Breast epithelium (tissue), 4 donors: ENCODE results near the gene MT1E. TPM values are rescaled to one million over a fixed set of nuclear protein-coding genes. Genes with fewer than 3 reads are reported as not detected.

Source experiments
- DNase-seq, 2 donors: peaks; one replicate each; pipeline ENCODE4 v3.0.0-alpha.2; 2019; ENCODE audit warnings: low spot score in 2 of 2
- H3K27ac ChIP-seq, 2 donors: fragments of 200-600 bp; sonication (generic) in 1 of 2; one replicate each; pipeline ENCODE4 v1.5.1; 2016 to 2019; ENCODE audit warnings: mild to moderate bottlenecking in 1 of 2
- H3K27me3 ChIP-seq, 2 donors: fragments of 200-600 bp; sonication (generic) in 1 of 2; one replicate each; pipeline versions ENCODE4 v1.5.1 to v1.6.0; 2017 to 2019; ENCODE audit warnings: control low read depth in 1 of 2, mild to moderate bottlenecking in 1 of 2
- H3K36me3 ChIP-seq: fragments of 200-600 bp; one replicate; pipeline ENCODE4 v1.5.1; 2019
- H3K4me1 ChIP-seq, 2 donors: fragments of 200-600 bp; sonication (generic); one replicate each; pipeline ENCODE4 v1.5.1; 2016 to 2019; ENCODE audit warnings: control low read depth in 1 of 2
- H3K4me3 ChIP-seq, 3 donors: fragments of 200-600 bp; sonication (generic); 1 replicate in 2 of 3; 2 replicates in 1 of 3; pipeline ENCODE4 v1.5.1; 2016 to 2019; ENCODE audit warnings: mild to moderate bottlenecking in 3 of 3, moderate library complexity in 2 of 3
- H3K9me3 ChIP-seq, 2 donors: fragments of 200-600 bp; sonication (generic) in 1 of 2; one replicate each; pipeline ENCODE4 v1.5.1; 2016 to 2019; ENCODE audit warnings: control low read depth in 1 of 2
- CTCF ChIP-seq, 3 donors: fragments of 450-650 bp; IDR thresholded peaks; one replicate each; pipeline ENCODE4 v1.5.1; 2016 to 2017; ENCODE audit warnings: antibody characterized with exemption in 3 of 3, mild to moderate bottlenecking in 3 of 3, moderate library complexity in 3 of 3
- POLR2A ChIP-seq: fragments of 450-650 bp; IDR thresholded peaks from one replicate; pipeline ENCODE4 v1.6.1; 2016; ENCODE audit warnings: antibody characterized with exemption, mild to moderate bottlenecking, moderate library complexity
- POLR2AphosphoS5 ChIP-seq, 3 donors: sonication (generic); formaldehyde crosslinking; IDR thresholded peaks; one replicate each; pipeline ENCODE4 v1.6.1; 2017; ENCODE audit warnings: antibody characterized with exemption in 3 of 3
- intact Hi-C: fragments of 100-400 bp; cut with DNase I; formaldehyde crosslinking; loops from one replicate; pipeline ENCODE4 v1.15.1; 2023; ENCODE audit warnings: low total_unique reads
- total RNA-seq, 3 donors: library from RNA; depleted of rRNA; stranded (reverse); fragments of >200 nt; gene quantifications; one replicate each; pipeline ENCODE4 v1.1.0, GENCODE V29; 2016

The MT1E gene
- total RNA-seq, 3 donors from 2014 or later = 284 to 698 (median 513) TPM

DNA sequence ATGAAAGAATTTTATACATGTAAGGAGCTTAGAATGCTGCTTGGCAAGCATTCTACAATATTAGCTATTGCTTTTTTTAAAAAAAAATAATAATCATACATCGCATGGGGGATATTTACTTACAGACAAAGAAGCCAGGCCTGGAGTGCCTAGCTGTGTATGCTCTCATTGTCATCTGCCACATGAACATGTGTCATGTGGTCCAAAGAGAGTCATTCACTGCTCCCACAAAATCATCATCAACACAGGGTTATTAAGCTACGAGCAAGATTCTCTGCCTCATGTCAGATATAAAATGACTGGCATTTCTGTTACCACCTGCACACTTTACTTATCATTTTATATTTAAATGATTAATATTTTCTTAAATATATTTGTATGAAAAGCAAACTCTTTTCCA, 1.9 kb upstream of the MT1E start:
- no peak overlapping the region for H3K27ac ChIP-seq
- no peak overlapping the region for H3K4me3 ChIP-seq
- H3K27me3 ChIP-seq = no peaks in the 10 kb centered on the region
- intact Hi-C loops = no loop called here
- TF ChIP-seq POLR2AphosphoS5 (IDR thresholded peaks at IDR 0.05) (no peak), CTCF (IDR thresholded peaks at IDR 0.05) (no peak), POLR2A (no peak)
- no peaks in the 10 kb centered on the region for H3K9me3 ChIP-seq
- no peaks in the 10 kb centered on the region for H3K4me1 ChIP-seq
- no peaks in the 10 kb centered on the region for H3K36me3 ChIP-seq
- no peak for DNase-seq

- no peaks in the 10 kb centered on the region for H3K4me1 ChIP-seq
- H3K27me3 ChIP-seq = no peaks in the 10 kb centered on the region
- peak in 1 of 2 donors; percentile 44 for DNase-seq
- H3K27ac ChIP-seq = peak overlapping the region; percentile 87 to 97
- intact Hi-C loops = no loop called here
- H3K36me3 ChIP-seq = no peaks in the 10 kb centered on the region
- no peak for TF ChIP-seq CTCF (IDR thresholded peaks at IDR 0.05)
- peak in 1 of 3 donors; percentile 14 for TF ChIP-seq POLR2AphosphoS5 (IDR thresholded peaks at IDR 0.05)
- H3K4me3 ChIP-seq = peak overlapping the region; percentile 50 to 73 (median 72)
- no peaks in the 10 kb centered on the region for H3K9me3 ChIP-seq
These were observed 518 bp downstream of the MT1E start for GRCh38 chr16:56625943-56626654.

DNA sequence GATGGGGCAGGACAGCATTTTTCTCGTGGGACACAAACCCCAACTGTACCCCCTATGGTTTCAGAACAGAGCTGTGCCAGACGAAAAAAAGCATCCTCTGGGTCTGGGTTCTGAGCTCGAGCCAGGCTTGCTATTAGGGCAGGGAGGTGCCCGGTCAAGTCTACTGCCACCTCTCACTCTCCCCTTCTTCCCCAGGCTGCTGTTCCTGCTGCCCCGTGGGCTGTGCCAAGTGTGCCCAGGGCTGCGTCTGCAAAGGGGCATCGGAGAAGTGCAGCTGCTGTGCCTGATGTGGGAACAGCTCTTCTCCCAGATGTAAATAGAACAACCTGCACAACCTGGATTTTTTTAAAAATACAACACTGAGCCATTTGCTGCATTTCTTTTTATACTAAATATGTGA, 1.1 kb downstream of the MT1E start:
- Histone ChIP-seq H3K27ac (peak overlapping the region; percentile 87 to 97), H3K4me3 (peak overlapping the region; percentile 50 to 73 (median 72)), H3K9me3 (no peaks in the 10 kb centered on the region), H3K4me1 (no peaks in the 10 kb centered on the region), H3K36me3 (no peaks in the 10 kb centered on the region), H3K27me3 (no peaks in the 10 kb centered on the region)
- intact Hi-C loops = no loop called here
- TF ChIP-seq POLR2A (no peak), POLR2AphosphoS5 (IDR thresholded peaks at IDR 0.05) (no peak), CTCF (IDR thresholded peaks at IDR 0.05) (no peak)
- DNase-seq = no peak

DNA sequence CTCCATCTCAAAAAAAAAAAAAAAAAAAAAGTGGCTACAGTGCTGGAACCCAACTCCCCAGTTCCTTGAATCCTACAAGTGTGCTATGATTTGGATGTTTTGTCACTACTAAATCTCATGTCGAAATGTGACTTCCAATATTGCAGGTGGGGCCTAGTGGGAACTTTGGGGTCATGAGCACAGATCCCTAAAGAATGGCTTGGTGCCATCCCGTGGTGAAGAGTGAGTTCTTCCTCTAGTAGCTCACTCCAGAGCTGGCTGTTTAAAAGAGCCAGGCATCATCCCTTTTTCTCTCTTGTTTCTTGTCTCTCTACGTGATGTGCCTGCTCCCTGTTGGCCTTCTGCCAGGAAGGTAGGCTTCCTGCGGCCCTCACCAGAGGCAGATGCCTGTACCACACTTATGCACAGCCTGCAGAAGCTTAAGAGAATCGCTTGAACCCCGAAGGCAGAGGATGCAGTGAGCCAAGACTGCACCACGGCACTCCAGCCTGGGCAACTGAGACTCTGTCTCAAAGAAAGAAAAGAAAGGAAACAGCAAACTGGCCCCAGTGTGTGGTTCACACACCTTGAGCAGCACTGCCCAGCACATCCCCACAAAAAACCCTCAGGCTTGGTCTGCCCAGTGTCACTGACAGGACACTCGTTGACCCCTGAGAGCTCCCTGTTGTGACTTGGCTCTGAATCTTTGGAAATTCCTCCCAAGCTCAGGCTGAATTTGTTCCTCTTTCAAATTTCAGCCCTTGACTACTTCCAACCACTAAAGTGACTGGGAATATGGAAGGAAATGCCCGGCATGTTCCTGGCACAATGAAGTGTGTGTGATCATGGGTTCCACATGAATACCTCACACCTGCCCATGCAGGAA, 3.1 kb downstream of the MT1E start:
- Histone ChIP-seq H3K4me1 (no peaks in the 10 kb centered on the region), H3K4me3 (no peak overlapping the region), H3K27ac (peak overlapping the region; percentile 40 to 41), H3K27me3 (no peaks in the 10 kb centered on the region), H3K36me3 (no peaks in the 10 kb centered on the region), H3K9me3 (no peaks in the 10 kb centered on the region)
- no peak for DNase-seq
- intact Hi-C loops = no loop called here
- no peak for TF ChIP-seq POLR2A
- no peak for TF ChIP-seq POLR2AphosphoS5 (IDR thresholded peaks at IDR 0.05)
- TF ChIP-seq CTCF (IDR thresholded peaks at IDR 0.05) = no peak

DNA sequence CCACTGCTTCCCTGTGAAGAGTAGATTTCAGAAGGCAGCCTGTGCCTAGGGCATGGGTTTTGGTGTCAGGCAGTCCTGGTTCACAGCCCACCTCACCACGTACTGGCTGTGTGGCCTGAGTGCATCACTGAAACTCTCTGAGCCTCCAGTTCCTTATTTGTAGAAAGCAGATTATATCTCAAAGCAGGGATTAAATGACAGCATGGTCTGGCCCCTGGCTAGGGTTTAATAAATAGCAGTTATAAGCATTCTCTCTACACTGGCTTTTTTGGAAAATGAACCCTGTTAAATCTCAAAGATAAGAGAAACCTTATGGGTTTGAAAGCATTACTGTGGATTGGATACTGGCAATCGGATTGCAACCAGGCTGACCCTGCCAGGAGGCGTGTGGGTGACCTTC, 4.0 kb downstream of the MT1E start:
- Histone ChIP-seq H3K4me3 (no peak overlapping the region), H3K4me1 (no peaks in the 10 kb centered on the region), H3K27me3 (no peaks in the 10 kb centered on the region), H3K36me3 (no peaks in the 10 kb centered on the region), H3K9me3 (no peaks in the 10 kb centered on the region), H3K27ac (peak overlapping the region; percentile 40 to 41)
- no peak for DNase-seq
- TF ChIP-seq CTCF (IDR thresholded peaks at IDR 0.05) (no peak), POLR2AphosphoS5 (IDR thresholded peaks at IDR 0.05) (no peak), POLR2A (no peak)
- intact Hi-C loops = no loop called here
